NCI-H2196 treated with DMSO at 0.1 percent for 48 hours (cell line): Measurements from ENCODE around the gene CD46.
"Not testable (repeated sequence)": the region's sequence is repeated elsewhere in the genome, so short reads cannot be mapped to it uniquely, and the experiment has no call there.

Source experiments
- DNase-seq: peaks from one replicate; lab custom pipeline; 2025; ENCODE audit not compliant: unreplicated experiment; lab: John Stamatoyannopoulos, UW

The CD46 gene

GRCh38 chr1:207750631-207751305 is 1.1 kb upstream of the CD46 start:
- DNase-seq = no peak

DNA sequence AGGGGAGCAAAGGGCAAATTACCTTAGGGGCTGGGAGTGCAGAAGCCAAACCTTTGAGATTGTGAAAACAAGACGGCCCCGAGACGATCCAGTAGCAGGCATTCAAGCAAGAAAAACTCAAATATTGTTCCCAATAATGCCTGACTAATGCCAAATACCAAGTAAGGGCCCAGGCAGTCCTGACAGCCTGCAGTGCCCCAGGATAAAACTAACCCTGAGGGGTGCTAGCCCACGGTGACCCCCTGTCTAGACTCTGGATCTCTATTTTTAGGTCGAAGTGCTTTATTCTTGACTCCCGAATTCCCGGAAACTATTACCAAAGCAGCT is 428 bp upstream of the CD46 start:
- not testable (repeated sequence) for DNase-seq

- DNase-seq = no peak
These were observed 673 bp downstream of the CD46 start for GRCh38 chr1:207752456-207752998.

- DNase-seq = no peak
These were observed 1.8 kb downstream of the CD46 start for GRCh38 chr1:207753611-207754010.

DNA sequence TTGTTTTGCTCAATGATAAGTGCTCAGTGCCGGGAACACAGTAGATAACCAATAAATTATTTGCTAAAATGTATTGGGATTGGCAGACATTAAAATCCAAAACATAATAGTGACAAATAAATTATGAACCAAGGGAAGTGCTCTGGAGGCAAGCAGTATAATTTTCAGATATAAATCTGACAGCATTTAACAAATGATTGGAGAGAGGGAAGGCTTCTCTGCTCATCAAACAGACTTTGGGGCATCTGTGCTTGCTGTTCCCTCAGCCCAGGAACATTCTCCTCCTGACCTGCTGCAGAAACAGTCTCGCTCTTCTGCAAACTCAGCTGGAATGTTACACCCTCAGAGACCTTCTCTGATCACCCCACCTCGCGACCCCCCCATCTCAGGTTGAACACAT is 2.2 kb downstream of the CD46 start:
- no peak for DNase-seq

- peak; percentile 16 for DNase-seq
These were observed 3.3 kb downstream of the CD46 start for GRCh38 chr1:207754974-207755700.

DNA sequence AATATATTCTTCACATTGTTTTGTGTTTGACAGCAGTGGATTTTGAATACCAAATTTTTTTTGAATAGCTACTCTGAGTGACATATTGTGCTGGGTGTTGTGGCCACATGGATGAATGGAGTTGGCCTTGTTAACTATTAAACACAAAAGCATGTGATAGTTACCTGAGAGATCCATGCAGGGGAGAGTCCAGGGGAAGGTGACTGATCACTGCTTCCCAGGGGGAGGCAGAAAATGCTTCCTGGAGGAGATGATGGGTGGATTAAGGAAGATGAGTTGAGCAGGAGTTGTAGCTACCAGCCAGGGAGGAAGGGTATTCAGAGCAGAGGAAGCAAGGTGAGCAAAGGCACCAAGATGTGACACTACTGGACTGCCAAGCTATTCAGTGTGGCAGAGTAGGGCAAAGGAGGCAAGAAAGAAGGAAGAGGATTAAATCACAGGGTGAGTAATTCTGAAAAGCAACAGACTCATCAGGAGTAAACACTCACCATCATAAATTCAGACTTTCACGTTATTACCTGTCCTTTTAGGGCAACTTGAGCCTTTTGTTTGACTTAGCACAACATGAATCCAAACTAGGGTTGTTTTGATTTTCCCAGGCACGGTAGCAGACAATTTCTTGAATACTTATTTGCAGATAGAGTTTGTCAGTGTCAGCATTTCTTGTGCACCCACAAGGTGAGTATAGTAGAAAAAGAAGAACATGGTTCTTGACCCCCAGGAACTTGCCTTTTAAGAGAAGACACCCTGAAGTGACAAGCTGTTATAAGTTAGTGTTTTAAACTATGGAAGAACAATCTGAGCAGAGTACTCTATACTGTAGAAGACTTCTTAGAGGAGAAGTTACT is 4.2 kb downstream of the CD46 start:
- DNase-seq = no peak

- DNase-seq = no peak
These were observed 10.8 kb downstream of the CD46 start for GRCh38 chr1:207762622-207763021.

GRCh38 chr1:207763091-207763490 is 11.2 kb downstream of the CD46 start:
- no peak for DNase-seq

DNA sequence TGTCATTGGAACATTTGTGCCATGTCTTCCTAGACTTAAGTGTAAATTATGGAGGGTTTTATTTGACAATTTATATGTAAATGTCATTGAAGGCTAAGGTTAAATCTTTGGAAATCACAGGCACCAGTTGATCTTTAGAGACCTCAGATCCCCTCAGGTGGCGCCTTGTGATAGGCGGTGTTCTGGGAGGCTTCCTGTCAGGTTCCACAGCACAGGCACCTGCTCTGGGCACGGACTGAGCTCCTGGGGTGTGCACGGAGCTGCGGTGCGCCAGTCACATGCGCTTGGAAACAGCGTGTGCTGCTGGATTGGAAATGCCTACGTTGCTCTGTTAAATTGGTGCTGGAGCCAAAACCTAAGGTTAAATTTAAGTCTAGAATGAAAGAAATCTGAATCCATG is 12.1 kb downstream of the CD46 start:
- no peak for DNase-seq

GRCh38 chr1:207766569-207766968 is 14.7 kb downstream of the CD46 start:
- DNase-seq = no peak

DNA sequence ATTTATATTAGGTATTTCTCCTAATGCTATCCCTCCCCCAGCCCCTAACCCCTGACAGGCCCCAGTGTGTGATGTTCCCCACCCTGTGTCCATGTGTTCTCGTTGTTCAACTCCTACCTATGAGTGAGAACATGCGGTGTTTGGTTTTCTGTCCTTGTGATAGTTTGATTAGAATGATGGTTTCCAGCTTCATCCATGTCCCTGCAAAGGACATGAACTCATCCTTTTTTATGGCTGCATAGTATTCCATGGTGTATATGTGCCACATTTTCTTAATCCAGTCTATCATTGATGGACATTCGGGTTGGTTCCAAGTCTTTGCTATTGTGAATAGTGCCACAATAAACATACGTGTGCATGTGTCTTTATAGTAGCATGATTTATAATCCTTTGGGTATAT is 18.7 kb downstream of the CD46 start:
- not testable (repeated sequence) for DNase-seq

GRCh38 chr1:207776045-207776444 is 24.2 kb downstream of the CD46 start:
- not testable (repeated sequence) for DNase-seq

DNA sequence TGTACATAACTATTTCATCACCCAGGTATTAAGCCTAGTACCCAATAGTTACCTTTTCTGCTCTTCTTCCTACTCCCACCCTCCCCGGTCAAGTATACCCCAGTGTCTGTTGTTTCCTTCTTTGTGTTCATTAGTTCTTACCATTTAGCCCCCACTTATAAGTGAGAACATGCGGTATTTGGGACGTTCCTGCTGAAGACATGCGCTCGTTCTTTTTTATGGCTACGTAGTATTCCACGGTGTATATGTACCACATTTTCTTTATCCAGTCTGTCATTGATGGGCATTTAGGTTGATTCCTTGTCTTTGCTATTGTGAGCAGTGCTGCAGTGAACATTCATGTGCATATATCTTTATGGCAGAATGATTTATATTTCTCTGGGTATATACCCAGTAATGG is 25.6 kb downstream of the CD46 start:
- DNase-seq = not testable (repeated sequence)

DNA sequence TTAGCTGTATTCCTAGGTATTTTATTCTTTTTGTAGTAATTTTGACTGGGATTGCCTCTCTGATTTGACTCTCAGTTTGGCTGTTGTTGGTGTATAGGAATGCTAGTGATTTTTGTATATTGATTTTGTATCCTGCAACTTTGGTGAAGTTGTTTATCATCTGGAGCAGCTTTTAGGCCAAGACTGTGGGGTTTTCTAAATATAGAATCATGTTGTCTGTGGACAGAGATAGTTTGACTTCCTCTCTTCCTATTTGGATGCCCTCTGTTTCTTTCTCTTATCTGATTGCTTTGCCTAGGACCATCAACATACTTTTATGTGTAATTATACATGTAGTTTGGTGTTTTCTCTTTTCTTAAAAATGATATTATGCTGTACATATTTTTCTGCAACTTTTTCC is 27.2 kb downstream of the CD46 start:
- DNase-seq = no peak

DNA sequence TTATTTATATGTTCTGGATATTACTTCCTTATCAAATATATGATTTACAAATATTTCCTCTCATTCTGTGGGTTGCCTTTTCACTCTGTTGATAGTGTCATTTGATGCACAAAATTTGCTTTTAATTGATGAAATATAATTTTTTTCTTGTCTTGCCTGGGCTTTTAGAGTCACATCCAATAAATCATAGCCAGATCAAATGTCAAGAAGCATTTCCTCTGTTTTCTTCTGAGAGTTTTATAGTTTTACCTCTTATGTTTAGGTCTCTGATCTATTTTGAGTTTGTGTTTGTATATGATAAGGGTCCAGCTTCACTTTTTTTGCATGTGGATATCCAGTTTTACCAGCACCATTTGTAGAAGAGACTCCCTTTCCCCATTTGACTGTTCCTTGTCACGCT is 29.5 kb downstream of the CD46 start:
- DNase-seq = no peak

DNA sequence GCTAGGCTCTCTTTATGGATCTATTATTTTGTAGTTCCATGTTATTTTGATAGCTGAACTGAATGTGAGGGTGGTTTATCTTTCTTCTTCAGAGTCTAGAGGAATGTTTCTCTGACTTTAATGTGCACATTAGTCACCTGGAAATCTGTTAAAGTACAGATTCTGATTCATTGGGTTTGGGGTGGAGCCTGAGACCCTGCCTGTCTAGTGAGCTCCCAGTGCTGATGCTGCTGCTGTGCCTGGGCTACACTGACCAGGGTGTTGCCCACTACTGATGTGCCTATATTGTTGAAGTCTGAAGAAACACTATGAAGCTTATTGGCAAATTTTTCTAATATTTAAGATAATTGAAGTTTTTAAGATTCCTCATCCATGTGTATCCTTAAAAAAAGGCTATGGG is 35.9 kb downstream of the CD46 start:
- DNase-seq = no peak

DNA sequence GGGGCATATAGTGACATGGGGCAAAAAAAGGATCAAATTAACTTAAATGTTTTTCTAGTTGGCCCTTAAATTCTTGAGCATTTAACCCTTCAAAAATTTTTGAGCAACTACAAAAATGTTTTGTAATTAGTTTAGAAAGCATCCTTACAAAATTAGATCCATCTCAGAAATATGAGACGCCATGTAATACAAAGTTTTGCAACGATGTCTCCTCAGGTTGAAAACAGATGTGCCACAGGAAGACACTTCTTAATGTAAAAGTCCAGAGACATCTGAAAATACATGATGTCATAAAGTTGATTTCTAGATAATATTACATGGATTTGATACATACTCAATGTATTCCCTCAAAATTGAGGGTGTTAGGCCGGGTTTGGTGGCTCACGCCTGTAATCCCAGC is 37.5 kb downstream of the CD46 start:
- no peak for DNase-seq

DNA sequence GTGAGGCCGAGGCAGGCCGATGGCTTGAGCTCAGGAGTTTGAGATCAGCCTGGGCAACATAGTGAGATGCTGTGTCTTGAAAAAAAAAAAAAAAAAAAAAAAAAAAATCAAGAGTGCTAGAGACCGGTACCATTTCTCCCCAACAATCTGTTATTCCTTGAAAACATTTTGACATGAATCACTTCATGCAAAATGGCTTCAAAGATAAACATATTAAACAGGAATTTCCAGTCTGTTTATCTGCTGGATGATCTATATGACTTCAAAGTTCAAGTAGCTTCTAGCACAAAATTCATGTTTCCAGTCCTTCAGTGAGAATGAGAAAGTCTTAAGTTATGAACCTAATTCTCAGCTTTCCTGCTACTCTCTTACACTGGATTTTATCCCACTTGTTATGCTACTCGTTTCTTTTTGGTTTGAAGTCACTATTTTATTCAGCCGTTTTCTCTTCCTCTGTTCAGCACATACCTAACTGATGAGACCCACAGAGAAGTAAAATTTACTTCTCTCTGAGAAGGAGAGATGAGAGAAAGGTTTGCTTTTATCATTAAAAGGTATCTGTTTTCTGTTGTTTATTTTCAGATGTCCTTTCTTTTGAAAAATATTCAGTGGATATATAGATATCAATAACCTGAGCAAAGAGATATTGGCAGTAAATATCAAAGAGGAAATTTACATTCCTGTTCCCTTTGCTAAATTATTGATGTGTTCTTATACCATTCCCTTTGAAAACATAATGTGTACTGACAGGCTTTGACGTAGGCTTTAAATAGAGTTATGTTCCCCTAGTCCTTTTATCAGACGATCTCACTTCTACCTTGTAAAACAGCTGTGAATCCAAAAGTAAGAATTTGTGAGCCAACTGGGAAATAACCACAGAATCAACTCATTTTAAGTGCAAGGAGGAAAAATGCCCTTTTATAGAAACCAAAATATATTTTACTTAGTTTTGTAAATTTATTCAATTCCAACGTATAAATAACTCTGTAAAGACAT is 38.2 kb downstream of the CD46 start:
- DNase-seq = no peak

- no peak for DNase-seq
These were observed 39.4 kb downstream of the CD46 start for GRCh38 chr1:207791290-207791689.

GRCh38 chr1:207793327-207793726 is 41.5 kb downstream of the CD46 start:
- DNase-seq = no peak
